ENCODE results near the gene EML6. TPM values are rescaled to one million over a fixed set of nuclear protein-coding genes. Genes with fewer than 3 reads are reported as not detected.

EML6 gene
- total and polyA plus RNA-seq, 12 donors: 0.07 to 1.5 (median 0.31) TPM

DNA sequence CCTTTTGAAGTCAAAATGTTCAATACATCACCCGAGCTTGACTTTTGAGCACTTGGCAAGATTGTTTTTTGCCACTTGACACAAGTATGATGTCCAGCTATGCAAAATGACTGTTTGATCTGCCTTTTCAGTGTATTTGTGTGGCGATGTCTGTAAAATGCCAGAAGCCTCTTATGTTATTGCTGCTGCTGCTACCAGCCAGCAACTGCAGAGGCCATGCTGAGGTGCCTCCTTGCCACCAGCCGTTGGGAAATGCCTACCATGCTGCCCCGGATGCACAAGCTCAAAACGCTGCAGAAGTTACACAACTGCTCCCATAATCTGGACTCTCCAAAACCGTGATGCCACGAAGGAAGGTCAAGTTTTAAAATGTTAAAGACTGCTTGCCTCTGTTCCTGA is 246.5 kb downstream of the EML6 start:
- Histone ChIP-seq H3K9me3 (no peaks in the 10 kb centered on the region), H3K27me3 (peaks cover 0 to 22% (median 0%) of the 10 kb centered on the region in 7 donors), H3K36me3 (peaks cover 0 to 53% (median 0%) of the 10 kb centered on the region in 9 donors), H3K4me3 (no peak overlapping the region), H3K4me1 (peaks cover 0 to 71% (median 42%) of the 10 kb centered on the region in 9 donors), H3K27ac (no peak overlapping the region)
- 54 to 67% methylated on average over 7 of the region's 7 CpGs for WGBS, 2 donors
- TF ChIP-seq, protein P1, sequence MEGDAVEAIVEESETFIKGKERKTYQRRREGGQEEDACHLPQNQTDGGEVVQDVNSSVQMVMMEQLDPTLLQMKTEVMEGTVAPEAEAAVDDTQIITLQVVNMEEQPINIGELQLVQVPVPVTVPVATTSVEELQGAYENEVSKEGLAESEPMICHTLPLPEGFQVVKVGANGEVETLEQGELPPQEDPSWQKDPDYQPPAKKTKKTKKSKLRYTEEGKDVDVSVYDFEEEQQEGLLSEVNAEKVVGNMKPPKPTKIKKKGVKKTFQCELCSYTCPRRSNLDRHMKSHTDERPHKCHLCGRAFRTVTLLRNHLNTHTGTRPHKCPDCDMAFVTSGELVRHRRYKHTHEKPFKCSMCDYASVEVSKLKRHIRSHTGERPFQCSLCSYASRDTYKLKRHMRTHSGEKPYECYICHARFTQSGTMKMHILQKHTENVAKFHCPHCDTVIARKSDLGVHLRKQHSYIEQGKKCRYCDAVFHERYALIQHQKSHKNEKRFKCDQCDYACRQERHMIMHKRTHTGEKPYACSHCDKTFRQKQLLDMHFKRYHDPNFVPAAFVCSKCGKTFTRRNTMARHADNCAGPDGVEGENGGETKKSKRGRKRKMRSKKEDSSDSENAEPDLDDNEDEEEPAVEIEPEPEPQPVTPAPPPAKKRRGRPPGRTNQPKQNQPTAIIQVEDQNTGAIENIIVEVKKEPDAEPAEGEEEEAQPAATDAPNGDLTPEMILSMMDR (IDR thresholded peaks at IDR 0.05): no peak
- intact Hi-C loops (cut with DNase I): no loop called here
- ATAC-seq: no peak
- no peak for DNase-seq

DNA sequence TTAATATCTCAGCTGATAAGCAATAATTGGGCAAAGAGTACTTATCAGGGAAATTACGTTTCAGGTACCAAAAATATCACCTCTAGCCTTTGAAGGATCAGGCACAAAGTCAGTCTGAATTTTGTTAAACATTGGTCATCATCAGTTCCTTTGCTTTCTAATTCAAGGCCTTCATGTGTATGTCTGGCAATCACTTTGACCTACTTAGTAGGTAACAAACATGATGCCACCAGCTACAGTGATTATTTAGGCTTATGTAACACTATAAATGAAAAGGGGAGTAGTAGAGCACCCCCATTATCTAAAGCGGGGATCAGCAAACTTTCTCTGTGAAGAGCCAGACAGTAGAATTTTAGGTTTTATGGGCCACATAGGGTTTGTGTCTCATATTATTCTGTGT is 251.7 kb downstream of the EML6 start:
- intact Hi-C loops (cut with DNase I): no loop called here
- peak overlapping the region in 4 of 10 donors; percentile 10 to 54 (median 40) for H3K27ac ChIP-seq
- 74 to 83% methylated on average over 2 of the region's 2 CpGs for WGBS, 2 donors

DNA sequence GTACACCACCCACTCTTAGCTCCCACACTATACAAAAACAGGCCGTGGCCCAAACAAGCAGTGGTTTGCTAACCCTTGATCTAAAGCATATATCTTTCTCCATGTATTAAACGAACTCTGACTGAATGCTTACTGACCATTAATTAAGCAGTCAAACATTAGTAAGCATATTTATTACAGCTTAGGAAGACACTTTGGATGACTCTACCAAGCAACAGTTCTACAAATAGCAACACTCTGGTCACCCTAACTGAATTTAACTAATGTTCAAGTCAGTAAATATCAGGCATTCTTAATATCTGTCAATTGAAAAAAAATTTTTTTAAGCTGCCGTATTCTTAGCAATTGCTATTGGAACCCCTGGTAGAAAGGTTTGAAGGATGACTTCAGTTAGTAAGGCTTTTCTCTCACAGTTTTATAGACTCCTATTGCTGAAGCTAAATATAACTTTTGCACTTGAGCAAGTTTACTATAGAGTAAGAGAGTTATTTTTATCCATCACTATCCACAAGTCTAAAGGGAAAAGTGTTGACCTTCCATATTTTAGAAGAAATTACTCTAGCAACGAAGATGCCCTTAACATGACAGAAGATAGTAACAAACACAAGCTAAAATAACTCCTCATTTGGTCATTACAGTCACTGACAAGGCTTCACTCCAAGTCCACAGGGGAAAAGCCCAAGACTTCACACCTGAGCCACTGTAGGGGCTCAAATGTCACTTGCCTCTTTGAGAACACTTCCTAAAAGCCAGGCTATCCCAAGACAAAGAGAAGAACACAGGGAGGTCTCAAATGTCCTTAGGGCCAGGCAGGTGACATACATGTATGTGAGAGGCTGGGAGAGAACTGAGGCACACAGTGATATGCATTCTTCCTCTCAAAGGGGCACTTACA is 252.4 kb downstream of the EML6 start:
- WGBS, 2 donors: 64 to 68% methylated on average over 4 of the region's 4 CpGs
- DNase-seq (no peak), ATAC-seq (peak in 7 of 8 donors; percentile 41 to 77 (median 62))
- H3K27ac ChIP-seq: peak overlapping the region in 5 of 10 donors; percentile 10 to 54 (median 41)
- H3K9me3 ChIP-seq: no peaks in the 10 kb centered on the region
- no peaks in the 10 kb centered on the region for H3K27me3 ChIP-seq
- TF ChIP-seq, protein P1 (IDR thresholded peaks at IDR 0.05): no peak
- H3K36me3 ChIP-seq: peaks cover 0 to 41% (median 0%) of the 10 kb centered on the region in 9 donors
- no peak overlapping the region for H3K4me3 ChIP-seq
- peaks cover 5 to 65% (median 60%) of the 10 kb centered on the region in 9 donors for H3K4me1 ChIP-seq
- intact Hi-C loops (cut with DNase I): no loop called here

More for the DNA sequence above, 251.7 kb downstream of the EML6 start:
- H3K4me3 ChIP-seq: no peak overlapping the region
- no peaks in the 10 kb centered on the region for H3K27me3 ChIP-seq
- H3K4me1 ChIP-seq: peaks cover 5 to 66% (median 54%) of the 10 kb centered on the region in 9 donors
- TF ChIP-seq, protein P1 (IDR thresholded peaks at IDR 0.05): no peak
- ATAC-seq (no peak), DNase-seq (no peak)
- no peaks in the 10 kb centered on the region for H3K9me3 ChIP-seq
- H3K36me3 ChIP-seq: peaks cover 0 to 41% (median 0%) of the 10 kb centered on the region in 9 donors

DNA sequence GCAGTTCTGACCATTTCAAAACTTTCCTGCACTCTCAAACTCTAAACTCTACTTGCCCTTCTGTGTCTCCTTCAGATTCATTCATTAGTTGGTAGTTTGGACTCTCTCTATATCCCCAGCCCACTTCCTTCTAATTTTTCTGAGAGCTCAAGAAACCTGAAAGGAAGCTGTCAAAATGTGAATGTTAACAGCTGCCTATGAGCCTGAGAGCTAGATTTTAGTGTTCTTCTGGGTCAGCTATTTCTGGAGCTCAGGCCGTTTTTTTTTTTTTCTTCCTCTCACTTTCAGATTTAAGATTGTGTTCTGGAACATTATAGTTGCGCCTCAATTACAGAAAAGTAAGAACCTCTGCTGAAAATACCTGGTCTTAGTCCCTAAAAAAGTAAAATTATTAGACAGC is 253.7 kb downstream of the EML6 start:
- peak overlapping the region in 6 of 10 donors; percentile 3 to 45 (median 26) for H3K27ac ChIP-seq

More for the DNA sequence above, 253.7 kb downstream of the EML6 start:
- DNase-seq (no peak), ATAC-seq (peak in 6 of 8 donors; percentile 37 to 70 (median 54))
- TF ChIP-seq, protein P1 (IDR thresholded peaks at IDR 0.05): no peak
- peaks cover 5 to 72% (median 60%) of the 10 kb centered on the region in 9 donors for H3K4me1 ChIP-seq
- peaks cover 0 to 41% (median 0%) of the 10 kb centered on the region in 9 donors for H3K36me3 ChIP-seq
- H3K4me3 ChIP-seq: no peak overlapping the region
- H3K9me3 ChIP-seq: no peaks in the 10 kb centered on the region
- intact Hi-C loops (cut with DNase I): no loop called here
- no peaks in the 10 kb centered on the region for H3K27me3 ChIP-seq
- 27 to 31% methylated on average over 2 of the region's 2 CpGs for WGBS, 2 donors

All from heart right ventricle (tissue), 16 donors.